SK-N-SH treated with all-trans-retinoic acid at 6 μM for 48 hours (cell line): ENCODE data around the gene LZTR1.

Experiments used
- ATAC-seq: fragments of 200-7000 bp; cut with Tn5 transposase; 3 replicates; pipeline ENCODE4 v1.9.1; 2020; ENCODE audit warnings: mild to moderate bottlenecking, moderate library complexity
- ARNTL ChIP-seq: fragments of 450-650 bp; formaldehyde crosslinking; IDR thresholded peaks from 2 replicates; pipeline ENCODE4 v1.5.0; 2020; ENCODE audit warnings: low read depth, mild to moderate bottlenecking, moderate library complexity, borderline replicate concordance
- BACH2 ChIP-seq: fragments of 250-450 bp; sonication (Bioruptor Pico); IDR thresholded peaks from 2 replicates; pipeline ENCODE4 v1.9.0; 2021; ENCODE audit warnings: mild to moderate bottlenecking, borderline replicate concordance
- CREB5 ChIP-seq: fragments of 250-450 bp; sonication (Bioruptor Pico); IDR thresholded peaks from 2 replicates; pipeline ENCODE4 v1.5.1; 2020; ENCODE audit warnings: low read depth, mild to moderate bottlenecking, moderate library complexity
- CSDC2 ChIP-seq: fragments of 250-450 bp; sonication (Bioruptor Pico); IDR thresholded peaks from 2 replicates; pipeline ENCODE4 v1.5.0; 2020; ENCODE audit warnings: mild to moderate bottlenecking, moderate library complexity
- CSRNP3 ChIP-seq: fragments of 250-450 bp; sonication (Bioruptor Pico); IDR thresholded peaks from 2 replicates; pipeline ENCODE4 v1.5.1; 2021; ENCODE audit warnings: mild to moderate bottlenecking, moderate library complexity
- ESRRG ChIP-seq: fragments of 250-450 bp; sonication (Bioruptor Pico); IDR thresholded peaks from 2 replicates; pipeline ENCODE4 v1.6.1; 2021; ENCODE audit warnings: mild to moderate bottlenecking
- GLIS3 ChIP-seq: fragments of 250-450 bp; sonication (Bioruptor Pico); IDR thresholded peaks from 2 replicates; pipeline ENCODE4 v1.5.0; 2020; ENCODE audit warnings: mild to moderate bottlenecking, moderate library complexity
- ISL1 ChIP-seq: fragments of 250-450 bp; sonication (Bioruptor Pico); IDR thresholded peaks from 2 replicates; pipeline ENCODE4 v2.1.2; 2022; ENCODE audit warnings: mild to moderate bottlenecking, moderate library complexity
- OSR1 ChIP-seq: fragments of 250-450 bp; sonication (Bioruptor Pico); IDR thresholded peaks from 2 replicates; pipeline ENCODE4 v1.8.0; 2022; ENCODE audit warnings: moderate library complexity, mild to moderate bottlenecking, inconsistent platforms
- PPARA ChIP-seq: fragments of 250-450 bp; sonication (Bioruptor Pico); IDR thresholded peaks from 2 replicates; pipeline ENCODE4 v1.5.0; 2020; ENCODE audit warnings: mild to moderate bottlenecking, borderline replicate concordance
- RARB ChIP-seq: fragments of 250-450 bp; sonication (Bioruptor Pico); IDR thresholded peaks from 2 replicates; pipeline ENCODE4 v1.8.0; 2021; ENCODE audit warnings: mild to moderate bottlenecking, moderate library complexity
- SNAI2 ChIP-seq: fragments of 250-450 bp; sonication (Bioruptor Pico); IDR thresholded peaks from 2 replicates; pipeline ENCODE4 v1.5.0; 2020; ENCODE audit warnings: mild to moderate bottlenecking, moderate library complexity
- TOX ChIP-seq: fragments of 250-450 bp; sonication (Bioruptor Pico); IDR thresholded peaks from 2 replicates; pipeline ENCODE4 v1.8.0; 2021; ENCODE audit warnings: mild to moderate bottlenecking, moderate library complexity, borderline replicate concordance
- ZC3H10 ChIP-seq: fragments of 250-450 bp; sonication (Bioruptor Pico); IDR thresholded peaks from 2 replicates; pipeline ENCODE4 v1.5.1; 2021; ENCODE audit warnings: mild to moderate bottlenecking, moderate library complexity
- ZFP3 ChIP-seq: fragments of 250-450 bp; sonication (Bioruptor Pico); IDR thresholded peaks from 2 replicates; pipeline ENCODE4 v1.5.0; 2020; ENCODE audit warnings: mild to moderate bottlenecking, moderate library complexity
- ZFP30 ChIP-seq: fragments of 450-650 bp; formaldehyde crosslinking; IDR thresholded peaks from 2 replicates; pipeline ENCODE4 v1.5.0; 2022; ENCODE audit warnings: mild to moderate bottlenecking, moderate library complexity
- ZNF565 ChIP-seq: fragments of 450-650 bp; formaldehyde crosslinking; conservative IDR thresholded peaks from 2 replicates; pipeline ENCODE4 v1.5.0; 2020; ENCODE audit warnings: low read depth, mild to moderate bottlenecking, moderate library complexity
- ZNF8 ChIP-seq: fragments of 450-650 bp; formaldehyde crosslinking; IDR thresholded peaks from 2 replicates; pipeline ENCODE4 v1.5.0; 2020; ENCODE audit warnings: mild to moderate bottlenecking, moderate library complexity
- TF ChIP-seq, protein P1 (sequence below): fragments of 250-450 bp; sonication (Bioruptor Pico); IDR thresholded peaks from 2 replicates; pipeline ENCODE4 v1.5.0; 2020; ENCODE audit warnings: mild to moderate bottlenecking, moderate library complexity

LZTR1 gene

DNA sequence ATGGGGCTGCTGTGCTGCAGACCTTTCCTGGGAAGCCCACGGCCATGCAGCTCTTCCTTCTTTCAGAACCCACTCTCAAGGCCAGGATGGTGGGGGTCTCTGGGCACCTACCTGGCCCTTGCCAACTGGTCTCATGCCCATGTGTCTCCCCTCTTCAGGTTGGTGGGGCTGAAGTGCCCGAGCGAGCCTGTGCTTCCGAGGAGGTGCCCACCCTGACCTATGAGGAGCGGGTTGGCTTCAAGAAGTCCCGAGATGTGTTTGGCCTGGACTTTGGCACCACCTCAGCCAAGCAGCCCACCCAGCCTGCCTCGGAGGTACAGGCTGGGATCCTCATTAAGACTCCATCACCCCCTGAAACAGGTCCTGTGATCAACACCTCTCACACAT lies 10.0 kb downstream of the LZTR1 start:
- TF ChIP-seq RARB (CRISPR knock-in tag) (no peak), SNAI2 (no peak), ARNTL (CRISPR knock-in tag) (no peak), PPARA (no peak), ZNF8 (CRISPR knock-in tag) (no peak), ZNF565 (CRISPR knock-in tag) (no peak), TOX (CRISPR knock-in tag) (no peak), CSDC2 (CRISPR knock-in tag) (no peak), ESRRG (CRISPR knock-in tag) (no peak), GLIS3 (no peak), ZFP30 (no peak), CREB5 (CRISPR knock-in tag) (no peak), ISL1 (CRISPR knock-in tag) (no peak), CSRNP3 (CRISPR knock-in tag) (no peak), ZC3H10 (CRISPR knock-in tag) (no peak)
- TF ChIP-seq, protein P1, sequence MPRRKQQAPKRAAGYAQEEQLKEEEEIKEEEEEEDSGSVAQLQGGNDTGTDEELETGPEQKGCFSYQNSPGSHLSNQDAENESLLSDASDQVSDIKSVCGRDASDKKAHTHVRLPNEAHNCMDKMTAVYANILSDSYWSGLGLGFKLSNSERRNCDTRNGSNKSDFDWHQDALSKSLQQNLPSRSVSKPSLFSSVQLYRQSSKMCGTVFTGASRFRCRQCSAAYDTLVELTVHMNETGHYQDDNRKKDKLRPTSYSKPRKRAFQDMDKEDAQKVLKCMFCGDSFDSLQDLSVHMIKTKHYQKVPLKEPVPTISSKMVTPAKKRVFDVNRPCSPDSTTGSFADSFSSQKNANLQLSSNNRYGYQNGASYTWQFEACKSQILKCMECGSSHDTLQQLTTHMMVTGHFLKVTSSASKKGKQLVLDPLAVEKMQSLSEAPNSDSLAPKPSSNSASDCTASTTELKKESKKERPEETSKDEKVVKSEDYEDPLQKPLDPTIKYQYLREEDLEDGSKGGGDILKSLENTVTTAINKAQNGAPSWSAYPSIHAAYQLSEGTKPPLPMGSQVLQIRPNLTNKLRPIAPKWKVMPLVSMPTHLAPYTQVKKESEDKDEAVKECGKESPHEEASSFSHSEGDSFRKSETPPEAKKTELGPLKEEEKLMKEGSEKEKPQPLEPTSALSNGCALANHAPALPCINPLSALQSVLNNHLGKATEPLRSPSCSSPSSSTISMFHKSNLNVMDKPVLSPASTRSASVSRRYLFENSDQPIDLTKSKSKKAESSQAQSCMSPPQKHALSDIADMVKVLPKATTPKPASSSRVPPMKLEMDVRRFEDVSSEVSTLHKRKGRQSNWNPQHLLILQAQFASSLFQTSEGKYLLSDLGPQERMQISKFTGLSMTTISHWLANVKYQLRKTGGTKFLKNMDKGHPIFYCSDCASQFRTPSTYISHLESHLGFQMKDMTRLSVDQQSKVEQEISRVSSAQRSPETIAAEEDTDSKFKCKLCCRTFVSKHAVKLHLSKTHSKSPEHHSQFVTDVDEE (CRISPR knock-in tag): no peak
- no peak for ATAC-seq

DNA sequence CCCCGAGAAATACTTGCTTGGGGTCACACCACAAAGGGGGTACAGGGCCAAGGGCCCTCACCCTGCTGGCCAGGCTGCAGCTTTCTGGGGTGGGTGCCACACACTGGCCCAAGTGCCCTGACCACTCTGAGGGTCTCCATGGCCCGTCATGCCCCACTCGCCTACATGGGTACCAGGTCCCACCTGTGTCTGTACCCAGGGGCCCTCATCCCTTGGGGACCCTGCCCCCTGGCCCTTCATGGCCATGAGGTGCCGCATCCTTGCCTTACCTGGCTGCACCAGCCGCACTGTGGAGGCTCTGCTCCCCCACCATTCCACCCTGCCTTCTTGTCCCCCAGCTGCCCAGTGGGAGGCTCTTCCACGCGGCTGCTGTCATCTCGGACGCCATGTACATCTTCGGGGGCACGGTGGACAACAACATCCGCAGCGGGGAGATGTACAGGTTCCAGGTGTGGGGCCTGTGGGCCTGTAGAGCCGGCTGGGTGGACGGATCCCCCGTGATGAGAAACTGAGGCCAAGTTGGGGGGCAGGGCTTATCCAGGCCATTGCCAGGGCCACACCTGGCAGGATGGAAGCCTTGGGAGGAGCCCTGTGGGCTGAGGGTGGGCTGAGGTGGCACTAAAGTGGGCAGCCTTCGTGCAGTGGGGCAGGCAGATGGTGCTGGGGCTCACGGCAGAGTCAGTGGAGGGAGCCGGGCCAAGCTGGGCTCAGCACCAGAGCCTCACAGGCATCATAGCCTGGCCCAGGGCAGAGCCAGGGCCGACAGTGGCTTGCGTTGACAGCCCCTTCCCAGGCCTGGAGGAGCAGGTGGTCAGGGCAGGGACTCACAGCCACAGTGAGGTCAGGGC lies 10.6 kb downstream of the LZTR1 start:
- TF ChIP-seq BACH2 (CRISPR knock-in tag) (no peak), ZFP30 (no peak), OSR1 (no peak), ZC3H10 (CRISPR knock-in tag) (no peak), ZFP3 (no peak), CREB5 (CRISPR knock-in tag) (no peak), CSRNP3 (CRISPR knock-in tag) (no peak), ARNTL (CRISPR knock-in tag) (no peak), SNAI2 (no peak)
- no peak for ATAC-seq

GRCh38 chr22:20993304-20994127 lies 11.4 kb downstream of the LZTR1 start:
- no peak for ATAC-seq
- TF ChIP-seq TOX (CRISPR knock-in tag) (no peak), PPARA (no peak), ZC3H10 (CRISPR knock-in tag) (no peak), RARB (CRISPR knock-in tag) (no peak), CREB5 (CRISPR knock-in tag) (no peak)
- TF ChIP-seq, protein P1 (CRISPR knock-in tag): no peak
- TF ChIP-seq, all 23 proteins: peak for 0
